Measurements from ENCODE around the gene KCNQ2. TPM values are rescaled to one million over a fixed set of nuclear protein-coding genes. Genes with fewer than 3 reads are reported as not detected.

Gene KCNQ2
- total RNA-seq, 1 donor from 2014 or later, result 11.5 TPM

- no peak overlapping the region for H3K4me3 ChIP-seq (ENCODE audit: insufficient read depth, low read depth, low read length)
- no peaks in the 10 kb centered on the region for H3K9me3 ChIP-seq (ENCODE audit: insufficient read depth, low read depth, low read length)
- peaks cover 11% of the 10 kb centered on the region for H3K9me3 Mint-ChIP-seq (ENCODE audit: unreplicated experiment)
- no peaks in the 10 kb centered on the region for H3K36me3 ChIP-seq (ENCODE audit: insufficient read depth, low read length)
- no peak overlapping the region for H2AFZ ChIP-seq (ENCODE audit: low read depth, low read length)
- no peaks in the 10 kb centered on the region for H4K20me1 ChIP-seq (ENCODE audit: insufficient read depth, low read length)
- DNase-seq (ENCODE audit: low read depth), result no peak
- no peak overlapping the region for H3K4me2 ChIP-seq (ENCODE audit: low read length)
- no peaks in the 10 kb centered on the region for H3K4me1 ChIP-seq (ENCODE audit: insufficient read depth, low read length)
- H3K4me3 Mint-ChIP-seq (ENCODE audit: unreplicated experiment), result no peak overlapping the region
- FAIRE-seq, result no peak
- no peak overlapping the region for H3K9ac ChIP-seq (ENCODE audit: low read length)
- no peak overlapping the region for H3K27ac Mint-ChIP-seq (ENCODE audit: unreplicated experiment)
- no peak for TF ChIP-seq CTCF (IDR thresholded peaks at IDR 0.05; ENCODE audit: insufficient read depth, low read depth, low read length)
- TF ChIP-seq EZH2 (IDR thresholded peaks at IDR 0.05; ENCODE audit: insufficient read depth, low read length), result no peak
- H3K36me3 Mint-ChIP-seq (ENCODE audit: low read depth, unreplicated experiment), result peaks cover 2% of the 10 kb centered on the region
- peaks cover 4% of the 10 kb centered on the region for H3K27me3 ChIP-seq (ENCODE audit: insufficient read depth, low read length)
- H3K27me3 Mint-ChIP-seq (ENCODE audit: low read depth, unreplicated experiment), result peaks cover 40% of the 10 kb centered on the region
- no peak overlapping the region for H3K27ac ChIP-seq (ENCODE audit: low read depth, low read length)
- H3K79me2 ChIP-seq (ENCODE audit: insufficient read depth, low read length), result no peaks in the 10 kb centered on the region
- H3K4me1 Mint-ChIP-seq (ENCODE audit: low read depth, unreplicated experiment), result no peaks in the 10 kb centered on the region
These were observed 51.9 kb downstream of the KCNQ2 start for GRCh38 chr20:63420359-63421093.

GRCh38 chr20:63419299-63419698 lies 53.2 kb downstream of the KCNQ2 start:
- DNase-seq (ENCODE audit: low read depth), result no peak
- Histone ChIP-seq H3K27me3 (ENCODE audit: insufficient read depth, low read length) (peaks cover 4% of the 10 kb centered on the region), H3K4me2 (ENCODE audit: low read length) (no peak overlapping the region), H3K4me3 (ENCODE audit: insufficient read depth, low read depth, low read length) (no peak overlapping the region), H3K27ac (ENCODE audit: low read depth, low read length) (no peak overlapping the region), H4K20me1 (ENCODE audit: insufficient read depth, low read length) (no peaks in the 10 kb centered on the region), H3K9ac (ENCODE audit: low read length) (no peak overlapping the region), H3K36me3 (ENCODE audit: insufficient read depth, low read length) (no peaks in the 10 kb centered on the region), H3K9me3 (ENCODE audit: insufficient read depth, low read depth, low read length) (no peaks in the 10 kb centered on the region), H2AFZ (ENCODE audit: low read depth, low read length) (no peak overlapping the region), H3K79me2 (ENCODE audit: insufficient read depth, low read length) (no peaks in the 10 kb centered on the region), H3K4me1 (ENCODE audit: insufficient read depth, low read length) (no peaks in the 10 kb centered on the region)
- no peak overlapping the region for H3K27ac Mint-ChIP-seq (ENCODE audit: unreplicated experiment)
- H3K9me3 Mint-ChIP-seq (ENCODE audit: unreplicated experiment), result peaks cover 2% of the 10 kb centered on the region
- H3K36me3 Mint-ChIP-seq (ENCODE audit: low read depth, unreplicated experiment), result no peaks in the 10 kb centered on the region
- TF ChIP-seq EZH2 (IDR thresholded peaks at IDR 0.05; ENCODE audit: insufficient read depth, low read length), result no peak
- no peak for TF ChIP-seq CTCF (IDR thresholded peaks at IDR 0.05; ENCODE audit: insufficient read depth, low read depth, low read length)
- no peak overlapping the region for H3K4me3 Mint-ChIP-seq (ENCODE audit: unreplicated experiment)
- peaks cover 34% of the 10 kb centered on the region for H3K27me3 Mint-ChIP-seq (ENCODE audit: low read depth, unreplicated experiment)
- H3K4me1 Mint-ChIP-seq (ENCODE audit: low read depth, unreplicated experiment), result no peaks in the 10 kb centered on the region
- no peak for FAIRE-seq

GRCh38 chr20:63418617-63419016 lies 53.8 kb downstream of the KCNQ2 start:
- Histone ChIP-seq H4K20me1 (ENCODE audit: insufficient read depth, low read length) (no peaks in the 10 kb centered on the region), H3K36me3 (ENCODE audit: insufficient read depth, low read length) (no peaks in the 10 kb centered on the region), H3K9ac (ENCODE audit: low read length) (no peak overlapping the region), H3K9me3 (ENCODE audit: insufficient read depth, low read depth, low read length) (no peaks in the 10 kb centered on the region), H2AFZ (ENCODE audit: low read depth, low read length) (no peak overlapping the region), H3K27ac (ENCODE audit: low read depth, low read length) (no peak overlapping the region), H3K4me2 (ENCODE audit: low read length) (no peak overlapping the region), H3K4me1 (ENCODE audit: insufficient read depth, low read length) (no peaks in the 10 kb centered on the region), H3K27me3 (ENCODE audit: insufficient read depth, low read length) (peaks cover 4% of the 10 kb centered on the region), H3K4me3 (ENCODE audit: insufficient read depth, low read depth, low read length) (no peak overlapping the region), H3K79me2 (ENCODE audit: insufficient read depth, low read length) (no peaks in the 10 kb centered on the region)
- peaks cover 2% of the 10 kb centered on the region for H3K9me3 Mint-ChIP-seq (ENCODE audit: unreplicated experiment)
- no peaks in the 10 kb centered on the region for H3K36me3 Mint-ChIP-seq (ENCODE audit: low read depth, unreplicated experiment)
- TF ChIP-seq CTCF (IDR thresholded peaks at IDR 0.05; ENCODE audit: insufficient read depth, low read depth, low read length), result no peak
- TF ChIP-seq EZH2 (IDR thresholded peaks at IDR 0.05; ENCODE audit: insufficient read depth, low read length), result no peak
- DNase-seq (ENCODE audit: low read depth) (no peak), FAIRE-seq (no peak)
- H3K27me3 Mint-ChIP-seq (ENCODE audit: low read depth, unreplicated experiment), result peaks cover 33% of the 10 kb centered on the region
- no peak overlapping the region for H3K27ac Mint-ChIP-seq (ENCODE audit: unreplicated experiment)
- H3K4me1 Mint-ChIP-seq (ENCODE audit: low read depth, unreplicated experiment), result no peaks in the 10 kb centered on the region
- H3K4me3 Mint-ChIP-seq (ENCODE audit: unreplicated experiment), result no peak overlapping the region
